ENCODE results near the gene CXCL14. TPM values are rescaled to one million over a fixed set of nuclear protein-coding genes. Genes with fewer than 3 reads are reported as not detected.

CXCL14 gene
- total RNA-seq, 1 experiment from 2014 or later, result not detected

DNA sequence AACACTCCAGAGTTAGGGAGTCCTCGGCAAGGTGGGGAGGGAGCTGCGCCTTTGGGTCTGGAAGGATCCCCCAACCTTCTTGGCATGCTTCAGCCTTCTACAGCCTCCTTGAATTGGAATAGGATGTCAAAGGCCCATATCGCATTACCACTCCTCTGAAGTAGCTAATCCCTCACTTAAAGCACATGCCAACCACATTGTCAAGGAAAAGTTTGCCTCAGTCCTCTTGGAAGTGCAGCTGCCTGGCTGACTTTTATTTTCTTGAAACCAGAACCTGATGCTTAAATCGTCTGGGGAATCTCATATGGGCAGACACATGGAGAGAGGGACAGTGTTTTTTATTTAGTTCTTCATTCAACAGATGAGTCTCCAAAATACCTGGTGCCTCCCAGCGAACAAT lies 14.5 kb downstream of the CXCL14 start:
- Histone ChIP-seq H3K9me3 (ENCODE audit: insufficient read depth, low read depth) (no peaks in the 10 kb centered on the region), H4K20me1 (ENCODE audit: insufficient read depth) (no peaks in the 10 kb centered on the region), H3K36me3 (ENCODE audit: low read depth) (no peaks in the 10 kb centered on the region), H3K79me2 (ENCODE audit: low read depth) (no peaks in the 10 kb centered on the region), H3K4me2 (no peak overlapping the region), H2AFZ (no peak overlapping the region), H3F3A (ENCODE audit: insufficient read depth, low read depth) (no peaks in the 10 kb centered on the region), H3K27me3 (ENCODE audit: insufficient read depth, low read depth) (peaks cover 49% of the 10 kb centered on the region), H3K4me1 (replicated peaks; ENCODE audit: insufficient read depth) (no peaks in the 10 kb centered on the region), H3K9me2 (ENCODE audit: insufficient read depth) (no peaks in the 10 kb centered on the region), H3K27ac (no peak overlapping the region), H3K4me3 (no peak overlapping the region)
- POLR2A ChIA-PET (ENCODE audit: unreplicated experiment), result no interaction called here
- TF ChIP-seq, protein P1, sequence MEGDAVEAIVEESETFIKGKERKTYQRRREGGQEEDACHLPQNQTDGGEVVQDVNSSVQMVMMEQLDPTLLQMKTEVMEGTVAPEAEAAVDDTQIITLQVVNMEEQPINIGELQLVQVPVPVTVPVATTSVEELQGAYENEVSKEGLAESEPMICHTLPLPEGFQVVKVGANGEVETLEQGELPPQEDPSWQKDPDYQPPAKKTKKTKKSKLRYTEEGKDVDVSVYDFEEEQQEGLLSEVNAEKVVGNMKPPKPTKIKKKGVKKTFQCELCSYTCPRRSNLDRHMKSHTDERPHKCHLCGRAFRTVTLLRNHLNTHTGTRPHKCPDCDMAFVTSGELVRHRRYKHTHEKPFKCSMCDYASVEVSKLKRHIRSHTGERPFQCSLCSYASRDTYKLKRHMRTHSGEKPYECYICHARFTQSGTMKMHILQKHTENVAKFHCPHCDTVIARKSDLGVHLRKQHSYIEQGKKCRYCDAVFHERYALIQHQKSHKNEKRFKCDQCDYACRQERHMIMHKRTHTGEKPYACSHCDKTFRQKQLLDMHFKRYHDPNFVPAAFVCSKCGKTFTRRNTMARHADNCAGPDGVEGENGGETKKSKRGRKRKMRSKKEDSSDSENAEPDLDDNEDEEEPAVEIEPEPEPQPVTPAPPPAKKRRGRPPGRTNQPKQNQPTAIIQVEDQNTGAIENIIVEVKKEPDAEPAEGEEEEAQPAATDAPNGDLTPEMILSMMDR (conservative IDR thresholded peaks at IDR 0.05), result no peak
- no peak for TF ChIP-seq EZH2 (IDR thresholded peaks at IDR 0.05; ENCODE audit: low read depth)
- intact Hi-C loops (cut with micrococcal nuclease; ENCODE audit: unreplicated experiment), result loop anchor here (5.0 to 10.0 kb wide), 2 partner anchors 268 to 520 kb away; partner anchors contain the start of gene SLC25A48
- CTCF ChIA-PET, result interaction anchor here (0.5 kb wide), 1 partner anchor 104 kb away, joined by 4 read pairs; no protein-coding TSS in a partner anchor
- DNase-seq, result no peak
- BruUV-seq (replicated peaks), result no TSS peak

DNA sequence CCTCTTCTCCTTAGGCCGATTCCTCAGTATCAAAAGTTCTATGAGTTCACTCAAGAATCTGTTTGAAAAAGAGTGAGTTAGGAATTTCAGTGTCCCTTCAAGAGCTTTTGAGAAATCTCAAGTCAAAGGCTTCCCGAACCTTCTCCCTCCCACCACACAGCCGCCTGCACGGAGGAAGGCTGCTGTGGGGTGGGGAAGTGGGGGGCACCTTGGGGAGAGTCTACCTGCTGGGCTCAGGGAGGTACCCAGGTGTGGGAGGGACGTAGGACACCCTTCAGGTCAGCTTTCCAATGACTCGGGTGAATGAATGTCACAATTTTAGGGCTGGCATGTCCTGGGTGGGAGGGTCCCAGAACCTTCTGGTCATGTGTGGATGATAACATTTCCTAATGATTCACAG lies 17.5 kb downstream of the CXCL14 start:
- DNase-seq, result no peak
- Histone ChIP-seq H3K9me2 (ENCODE audit: insufficient read depth) (no peaks in the 10 kb centered on the region), H3K9me3 (ENCODE audit: insufficient read depth, low read depth) (no peaks in the 10 kb centered on the region), H3K4me3 (no peak overlapping the region), H3K4me2 (no peak overlapping the region), H3F3A (ENCODE audit: insufficient read depth, low read depth) (no peaks in the 10 kb centered on the region), H4K20me1 (ENCODE audit: insufficient read depth) (no peaks in the 10 kb centered on the region), H3K4me1 (replicated peaks; ENCODE audit: insufficient read depth) (no peaks in the 10 kb centered on the region), H3K27me3 (ENCODE audit: insufficient read depth, low read depth) (peaks cover 65% of the 10 kb centered on the region), H3K27ac (no peak overlapping the region), H2AFZ (no peak overlapping the region), H3K36me3 (ENCODE audit: low read depth) (no peaks in the 10 kb centered on the region), H3K79me2 (ENCODE audit: low read depth) (no peaks in the 10 kb centered on the region)
- intact Hi-C loops (cut with micrococcal nuclease; ENCODE audit: unreplicated experiment), result loop anchor here (2.0 to 10.0 kb wide), 3 partner anchors 271 to 652 kb away; partner anchors contain the start of gene SLC25A48
- TF ChIP-seq, protein P1 (conservative IDR thresholded peaks at IDR 0.05), result no peak
- TF ChIP-seq EZH2 (IDR thresholded peaks at IDR 0.05; ENCODE audit: low read depth), result no peak
- CTCF ChIA-PET, result interaction anchor here (0.6 to 1.0 kb wide), 3 partner anchors 162 to 269 kb away, joined by 3 to 4 read pairs (median 4); no protein-coding TSS in a partner anchor
- POLR2A ChIA-PET (ENCODE audit: unreplicated experiment), result interaction anchor here (0.6 kb wide), 1 partner anchor 12 kb away, joined by 12 read pairs; no protein-coding TSS in a partner anchor
- BruUV-seq (replicated peaks), result no TSS peak

DNA sequence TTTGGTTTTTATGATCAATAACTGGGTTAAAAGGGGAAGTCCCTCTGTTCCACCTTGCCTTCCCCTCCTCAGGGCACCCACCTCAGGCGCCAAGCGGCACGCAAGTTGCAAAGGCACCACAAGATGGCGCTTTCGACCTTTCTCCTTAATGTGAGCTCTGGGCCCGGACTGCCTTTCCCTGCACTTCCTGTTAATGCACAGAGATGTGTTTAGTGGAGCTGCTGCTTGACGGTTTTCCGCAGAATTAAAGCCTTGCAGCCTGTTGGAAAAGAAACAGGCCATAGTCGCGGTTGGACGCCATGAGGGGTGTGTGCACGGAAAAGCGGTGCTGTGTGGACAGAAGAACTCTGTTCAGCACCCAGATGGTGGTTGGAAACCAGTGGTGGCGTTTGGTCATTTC lies 17.9 kb downstream of the CXCL14 start:
- H3K9me2 ChIP-seq (ENCODE audit: insufficient read depth), result no peaks in the 10 kb centered on the region
- H3K79me2 ChIP-seq (ENCODE audit: low read depth), result no peaks in the 10 kb centered on the region
- TF ChIP-seq EZH2 (IDR thresholded peaks at IDR 0.05; ENCODE audit: low read depth), result no peak
- TF ChIP-seq, protein P1 (conservative IDR thresholded peaks at IDR 0.05), result peak; percentile 75
- ChIA-PET CTCF (interaction anchor here (0.6 to 1.0 kb wide), 3 partner anchors 163 to 269 kb away, joined by 3 to 4 read pairs (median 4); no protein-coding TSS in a partner anchor), POLR2A (ENCODE audit: unreplicated experiment) (interaction anchor here (0.6 kb wide), 1 partner anchor 1170 kb away, joined by 7 read pairs; no protein-coding TSS in a partner anchor)
- H3K4me3 ChIP-seq, result no peak overlapping the region
- no peaks in the 10 kb centered on the region for H3K36me3 ChIP-seq (ENCODE audit: low read depth)
- no peak overlapping the region for H3K4me2 ChIP-seq
- no peaks in the 10 kb centered on the region for H3F3A ChIP-seq (ENCODE audit: insufficient read depth, low read depth)
- intact Hi-C loops (cut with micrococcal nuclease; ENCODE audit: unreplicated experiment), result loop anchor here (2.0 to 10.0 kb wide), 3 partner anchors 271 to 652 kb away; partner anchors contain the start of gene SLC25A48
- no peaks in the 10 kb centered on the region for H3K9me3 ChIP-seq (ENCODE audit: insufficient read depth, low read depth)
- H3K4me1 ChIP-seq (replicated peaks; ENCODE audit: insufficient read depth), result no peaks in the 10 kb centered on the region
- no peak overlapping the region for H3K27ac ChIP-seq
- peaks cover 66% of the 10 kb centered on the region for H3K27me3 ChIP-seq (ENCODE audit: insufficient read depth, low read depth)
- no peaks in the 10 kb centered on the region for H4K20me1 ChIP-seq (ENCODE audit: insufficient read depth)
- no TSS peak for BruUV-seq (replicated peaks)
- no peak overlapping the region for H2AFZ ChIP-seq
- DNase-seq, result peak; percentile 44 to 65

All from PC-9 (cell line).